ENCODE data around the gene MICAL2. TPM values are rescaled to one million over a fixed set of nuclear protein-coding genes. Genes with fewer than 3 reads are reported as not detected.

MICAL2 gene
- total and polyA plus RNA-seq, 10 of the 15 experiments (the other 5 are each of a cell fraction or from before 2014, with no cell fraction given) = 0.90 to 5.6 (median 2.4) TPM

DNA sequence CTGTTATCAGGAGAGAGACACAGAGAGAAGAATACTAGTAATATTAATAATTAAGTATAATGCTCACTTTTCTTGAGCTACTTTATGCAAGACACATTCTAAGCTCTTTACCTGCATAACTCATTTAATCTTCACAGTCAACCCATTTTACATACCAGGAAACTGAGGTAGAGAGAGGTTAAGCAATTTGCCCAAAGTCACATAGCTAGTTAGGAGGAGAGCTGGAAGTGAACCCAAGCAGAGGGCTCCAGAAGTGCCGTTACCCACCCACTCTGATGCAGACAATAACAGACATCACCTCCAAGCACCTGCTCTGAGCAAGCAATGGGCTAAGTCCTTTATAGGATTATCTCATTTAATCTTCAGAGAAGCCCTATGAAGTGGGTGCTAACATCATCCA is 24.8 kb downstream of the MICAL2 start:
- POLR2A ChIA-PET = no interaction called here
- intact Hi-C loops (cut with micrococcal nuclease; ENCODE audit: unreplicated experiment) = no loop called here

More for the DNA sequence above, 24.8 kb downstream of the MICAL2 start:
- 6% methylated on average over 1 of the region's 1 CpG for WGBS (ENCODE audit: insufficient coverage, insufficient replicate concordance, low lambda C conversion rate, missing lambda C conversion rate)
- ChIA-PET CTCF (interaction anchor here (0.9 to 1.7 kb wide), 2 partner anchors 24 to 87 kb away, joined by 3 read pairs; no protein-coding TSS in a partner anchor), SMC1A (ENCODE audit: uncharacterized antibody, unreplicated experiment) (interaction anchor here (1.5 to 1.7 kb wide), 2 partner anchors 16 to 102 kb away, joined by 7 to 8 read pairs; no protein-coding TSS in a partner anchor), RAD21 (ENCODE audit: unreplicated experiment) (no interaction called here)
- no peaks in the 10 kb centered on the region for H3K79me2 ChIP-seq (ENCODE audit: control insufficient read depth, insufficient read depth, low read length)
- H4K20me1 ChIP-seq (ENCODE audit: control insufficient read depth, insufficient read depth) = peaks cover 4% of the 10 kb centered on the region; the same call in 1 of the 2 replicates
- H3K27me3 ChIP-seq (replicated peaks in 1 of 2; ENCODE audit: control insufficient read depth in 2 of 2, insufficient read depth in 2 of 2, low read length in 1 of 2) = no peaks in the 10 kb centered on the region; a peak in 1 of 4 replicates
- no peak for TF ChIP-seq ATF7 (IDR thresholded peaks at IDR 0.05; ENCODE audit: low read depth)
- TF ChIP-seq, protein P1, sequence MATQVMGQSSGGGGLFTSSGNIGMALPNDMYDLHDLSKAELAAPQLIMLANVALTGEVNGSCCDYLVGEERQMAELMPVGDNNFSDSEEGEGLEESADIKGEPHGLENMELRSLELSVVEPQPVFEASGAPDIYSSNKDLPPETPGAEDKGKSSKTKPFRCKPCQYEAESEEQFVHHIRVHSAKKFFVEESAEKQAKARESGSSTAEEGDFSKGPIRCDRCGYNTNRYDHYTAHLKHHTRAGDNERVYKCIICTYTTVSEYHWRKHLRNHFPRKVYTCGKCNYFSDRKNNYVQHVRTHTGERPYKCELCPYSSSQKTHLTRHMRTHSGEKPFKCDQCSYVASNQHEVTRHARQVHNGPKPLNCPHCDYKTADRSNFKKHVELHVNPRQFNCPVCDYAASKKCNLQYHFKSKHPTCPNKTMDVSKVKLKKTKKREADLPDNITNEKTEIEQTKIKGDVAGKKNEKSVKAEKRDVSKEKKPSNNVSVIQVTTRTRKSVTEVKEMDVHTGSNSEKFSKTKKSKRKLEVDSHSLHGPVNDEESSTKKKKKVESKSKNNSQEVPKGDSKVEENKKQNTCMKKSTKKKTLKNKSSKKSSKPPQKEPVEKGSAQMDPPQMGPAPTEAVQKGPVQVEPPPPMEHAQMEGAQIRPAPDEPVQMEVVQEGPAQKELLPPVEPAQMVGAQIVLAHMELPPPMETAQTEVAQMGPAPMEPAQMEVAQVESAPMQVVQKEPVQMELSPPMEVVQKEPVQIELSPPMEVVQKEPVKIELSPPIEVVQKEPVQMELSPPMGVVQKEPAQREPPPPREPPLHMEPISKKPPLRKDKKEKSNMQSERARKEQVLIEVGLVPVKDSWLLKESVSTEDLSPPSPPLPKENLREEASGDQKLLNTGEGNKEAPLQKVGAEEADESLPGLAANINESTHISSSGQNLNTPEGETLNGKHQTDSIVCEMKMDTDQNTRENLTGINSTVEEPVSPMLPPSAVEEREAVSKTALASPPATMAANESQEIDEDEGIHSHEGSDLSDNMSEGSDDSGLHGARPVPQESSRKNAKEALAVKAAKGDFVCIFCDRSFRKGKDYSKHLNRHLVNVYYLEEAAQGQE (IDR thresholded peaks at IDR 0.05; ENCODE audit: low read depth, low read length) = no peak
- no peak for TF ChIP-seq DPF2 (IDR thresholded peaks at IDR 0.05)
- TF ChIP-seq, protein P2, sequence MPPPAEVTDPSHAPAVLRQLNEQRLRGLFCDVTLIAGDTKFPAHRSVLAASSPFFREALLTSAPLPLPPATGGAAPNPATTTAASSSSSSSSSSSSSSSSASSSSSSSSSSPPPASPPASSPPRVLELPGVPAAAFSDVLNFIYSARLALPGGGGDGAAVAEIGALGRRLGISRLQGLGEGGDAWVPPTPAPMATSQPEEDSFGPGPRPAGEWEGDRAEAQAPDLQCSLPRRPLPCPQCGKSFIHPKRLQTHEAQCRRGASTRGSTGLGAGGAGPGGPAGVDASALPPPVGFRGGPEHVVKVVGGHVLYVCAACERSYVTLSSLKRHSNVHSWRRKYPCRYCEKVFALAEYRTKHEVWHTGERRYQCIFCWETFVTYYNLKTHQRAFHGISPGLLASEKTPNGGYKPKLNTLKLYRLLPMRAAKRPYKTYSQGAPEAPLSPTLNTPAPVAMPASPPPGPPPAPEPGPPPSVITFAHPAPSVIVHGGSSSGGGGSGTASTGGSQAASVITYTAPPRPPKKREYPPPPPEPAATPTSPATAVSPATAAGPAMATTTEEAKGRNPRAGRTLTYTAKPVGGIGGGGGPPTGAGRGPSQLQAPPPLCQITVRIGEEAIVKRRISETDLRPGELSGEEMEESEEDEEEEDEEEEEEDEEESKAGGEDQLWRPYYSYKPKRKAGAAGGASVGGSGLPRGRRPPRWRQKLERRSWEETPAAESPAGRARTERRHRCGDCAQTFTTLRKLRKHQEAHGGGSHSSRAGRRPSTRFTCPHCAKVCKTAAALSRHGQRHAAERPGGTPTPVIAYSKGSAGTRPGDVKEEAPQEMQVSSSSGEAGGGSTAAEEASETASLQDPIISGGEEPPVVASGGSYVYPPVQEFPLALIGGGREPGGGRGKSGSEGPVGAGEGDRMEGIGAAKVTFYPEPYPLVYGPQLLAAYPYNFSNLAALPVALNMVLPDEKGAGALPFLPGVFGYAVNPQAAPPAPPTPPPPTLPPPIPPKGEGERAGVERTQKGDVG (CRISPR knock-in tag; IDR thresholded peaks at IDR 0.05) = no peak
- TF ChIP-seq POLR2A (IDR thresholded peaks at IDR 0.05; ENCODE audit: low read depth, low read length) = no peak
- TF ChIP-seq TCF3 (IDR thresholded peaks at IDR 0.05; ENCODE audit: borderline replicate concordance, insufficient read depth, low read depth, low read length) = no peak
- no peak for TF ChIP-seq EGR1 (IDR thresholded peaks at IDR 0.05; ENCODE audit: borderline replicate concordance in 1 of 2, low read depth in 2 of 2, low read length in 2 of 2)
- no peak overlapping the region for H2AFZ ChIP-seq (ENCODE audit: control insufficient read depth, low read depth, low read length)
- FAIRE-seq (no peak), ATAC-seq (no peak), DNase-seq (ENCODE audit: low read depth, low spot score) (no peak)
- H3K4me1 ChIP-seq (ENCODE audit: control insufficient read depth, insufficient read depth, low read length) = no peaks in the 10 kb centered on the region; the same call in 1 of the 2 replicates
- H3K9ac ChIP-seq (ENCODE audit: control insufficient read depth, insufficient read depth, low read length) = no peak overlapping the region
- in situ Hi-C loops (cut with MboI) = no loop called here
- no peaks in the 10 kb centered on the region for H3K36me3 ChIP-seq (ENCODE audit: control insufficient read depth in 2 of 2, insufficient read depth in 2 of 2, low read length in 1 of 2)
- H3K4me2 ChIP-seq (ENCODE audit: control insufficient read depth, insufficient read depth) = no peak overlapping the region
- H3K4me3 ChIP-seq = no peak overlapping the region
- no peaks in the 10 kb centered on the region for H3K9me3 ChIP-seq (replicated peaks; ENCODE audit: control insufficient read depth, insufficient read depth, low read length)
- no peak overlapping the region for H3K27ac ChIP-seq (ENCODE audit: control insufficient read depth, insufficient read depth)
- no TSS peak for BruUV-seq (replicated peaks)
